ENCODE data around the gene PCDHGC3.

GRCh38 chr5:141496038-141496437, 20.3 kb downstream of the PCDHGC3 start:
- TF ChIP-seq POLR2A (IDR thresholded peaks at IDR 0.05) (no peak), CTCF (IDR thresholded peaks at IDR 0.05) (no peak)
